Measurements from ENCODE around the gene DOK7.

The DOK7 gene

DNA sequence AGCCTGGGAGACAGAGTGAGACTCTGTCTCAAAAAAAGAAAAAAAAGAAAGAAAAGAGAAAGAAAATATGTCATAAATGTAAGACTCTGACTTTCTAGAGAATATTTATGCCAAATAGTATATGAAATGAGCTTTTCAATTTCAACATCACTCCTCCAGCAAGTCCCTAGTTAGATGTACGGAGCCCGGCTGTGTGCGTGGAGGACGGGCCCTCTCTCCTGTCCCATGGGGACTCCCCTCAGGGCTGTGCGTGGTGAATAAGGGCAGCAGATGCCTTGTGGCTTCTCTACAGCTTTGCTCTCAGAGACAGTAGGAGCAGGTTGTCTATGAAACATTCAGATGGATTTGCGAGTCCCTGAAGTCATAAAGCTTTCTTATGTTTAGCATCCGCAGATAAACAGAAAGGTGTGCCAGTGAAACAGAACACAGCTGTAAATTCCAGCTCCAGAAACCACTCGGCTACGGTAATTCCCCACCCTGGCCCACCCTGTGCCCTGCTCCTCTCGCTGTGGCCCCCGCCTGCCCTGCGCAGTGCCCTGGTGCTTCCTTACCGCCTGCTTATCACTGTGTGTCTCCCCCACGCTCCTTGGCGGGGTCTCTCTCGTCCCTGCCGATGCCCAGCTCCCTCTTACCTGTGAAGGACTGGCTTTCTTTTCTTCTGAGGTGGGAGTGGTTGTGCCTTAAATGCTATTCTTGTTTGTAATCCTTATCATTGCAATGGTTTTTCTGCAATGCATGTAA, 35.2 kb upstream of the DOK7 start:
- no peak for DNase-seq (ENCODE audit: low spot score)

GRCh38 chr4:3429651-3430050, 33.5 kb upstream of the DOK7 start:
- DNase-seq (ENCODE audit: low spot score), result no peak

GRCh38 chr4:3430524-3430923, 32.6 kb upstream of the DOK7 start:
- DNase-seq (ENCODE audit: low spot score), result no peak

DNA sequence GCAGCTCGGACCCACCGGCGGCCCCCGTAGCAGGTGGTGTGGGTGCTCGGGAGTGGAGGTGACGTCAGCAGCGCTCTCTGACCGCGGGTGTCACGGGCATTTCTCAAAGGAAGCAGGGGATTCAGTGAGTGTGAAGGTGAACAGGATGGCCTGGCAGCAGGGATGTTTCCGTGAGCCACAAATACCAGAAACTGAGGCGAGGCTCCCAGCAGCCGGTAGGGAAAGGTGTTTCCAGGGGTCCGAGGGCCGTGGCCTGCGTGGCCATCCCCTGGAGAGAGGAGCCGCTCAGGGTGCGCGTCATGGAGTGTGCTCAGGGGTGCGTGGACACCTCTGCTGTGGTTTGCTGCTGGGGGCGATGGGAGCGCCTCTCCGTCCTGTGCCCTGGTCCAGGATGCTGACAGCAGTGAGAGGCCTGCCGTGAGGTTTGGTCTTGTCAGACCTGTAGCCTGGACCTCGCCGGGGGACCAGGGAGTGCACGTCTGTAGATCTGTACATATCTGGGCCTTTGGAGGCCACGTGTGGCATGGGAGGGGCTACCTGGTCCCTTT, 31.6 kb upstream of the DOK7 start:
- DNase-seq (ENCODE audit: low spot score), result no peak

DNA sequence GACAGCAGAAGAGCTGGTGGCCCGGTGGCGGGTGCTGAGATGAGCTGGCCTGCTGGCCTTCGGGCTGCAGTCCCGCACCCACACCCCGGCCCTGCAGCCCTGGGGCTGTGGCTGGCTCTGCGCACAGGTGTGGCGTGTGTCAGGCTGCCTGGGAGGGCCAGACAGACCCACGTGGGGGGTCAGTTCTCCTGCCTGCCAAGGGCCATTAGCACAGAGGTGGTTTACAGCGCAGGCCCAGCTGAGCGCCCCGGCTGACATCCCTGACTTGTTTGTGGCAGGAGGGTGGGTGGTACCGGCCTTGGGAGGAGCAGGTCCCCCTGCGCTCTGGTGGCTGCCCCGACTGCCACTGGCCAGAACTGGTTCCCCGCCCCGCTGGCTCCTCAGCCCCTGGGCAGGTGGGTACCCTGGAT, 30.7 kb upstream of the DOK7 start:
- DNase-seq (ENCODE audit: low spot score), result no peak

GRCh38 chr4:3433138-3433869, 29.8 kb upstream of the DOK7 start:
- no peak for DNase-seq (ENCODE audit: low spot score)

DNA sequence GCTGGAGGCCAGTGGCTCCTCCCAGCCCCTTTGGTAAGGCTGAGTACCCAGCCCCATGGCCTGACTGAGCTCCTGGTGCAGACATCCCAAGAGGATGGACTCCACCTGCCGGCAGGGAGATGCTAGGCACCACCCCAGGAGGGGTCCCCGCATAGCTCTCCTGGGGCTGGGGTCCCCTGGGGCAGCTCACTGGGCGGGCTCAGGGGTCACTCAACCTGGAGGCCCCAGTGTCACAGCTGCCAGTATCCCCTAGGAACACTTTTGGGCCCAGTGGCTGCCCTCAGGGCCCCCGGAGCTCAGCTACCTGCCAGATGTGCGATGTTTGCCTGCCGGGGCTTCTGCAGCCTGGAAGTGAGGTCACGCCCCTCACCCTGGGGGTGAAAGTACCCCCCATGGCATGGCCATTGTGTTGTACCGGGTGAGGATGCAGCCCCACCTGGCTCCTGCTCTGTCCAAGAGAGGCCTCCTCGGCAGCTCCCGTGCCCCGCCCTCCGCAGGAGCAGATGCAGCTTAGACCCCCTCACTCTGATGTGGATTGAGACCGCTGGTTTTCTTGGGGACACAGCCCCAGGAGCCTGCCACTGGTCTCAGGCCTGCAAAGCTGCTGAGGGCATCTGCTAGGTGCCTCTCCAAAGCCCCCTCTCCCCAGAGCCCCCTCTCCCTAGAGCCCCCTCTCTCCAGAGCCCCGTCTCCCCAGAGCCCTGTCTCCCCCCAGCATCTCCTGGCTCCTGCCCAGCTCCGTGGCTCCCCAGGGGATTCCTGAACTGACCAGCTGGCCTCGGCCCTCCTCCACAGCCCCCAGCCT, 28.0 kb upstream of the DOK7 start:
- DNase-seq (ENCODE audit: low spot score), result no peak

- no peak for DNase-seq (ENCODE audit: low spot score)
Measured at GRCh38 chr4:3435686-3435956, 27.5 kb upstream of the DOK7 start.

DNA sequence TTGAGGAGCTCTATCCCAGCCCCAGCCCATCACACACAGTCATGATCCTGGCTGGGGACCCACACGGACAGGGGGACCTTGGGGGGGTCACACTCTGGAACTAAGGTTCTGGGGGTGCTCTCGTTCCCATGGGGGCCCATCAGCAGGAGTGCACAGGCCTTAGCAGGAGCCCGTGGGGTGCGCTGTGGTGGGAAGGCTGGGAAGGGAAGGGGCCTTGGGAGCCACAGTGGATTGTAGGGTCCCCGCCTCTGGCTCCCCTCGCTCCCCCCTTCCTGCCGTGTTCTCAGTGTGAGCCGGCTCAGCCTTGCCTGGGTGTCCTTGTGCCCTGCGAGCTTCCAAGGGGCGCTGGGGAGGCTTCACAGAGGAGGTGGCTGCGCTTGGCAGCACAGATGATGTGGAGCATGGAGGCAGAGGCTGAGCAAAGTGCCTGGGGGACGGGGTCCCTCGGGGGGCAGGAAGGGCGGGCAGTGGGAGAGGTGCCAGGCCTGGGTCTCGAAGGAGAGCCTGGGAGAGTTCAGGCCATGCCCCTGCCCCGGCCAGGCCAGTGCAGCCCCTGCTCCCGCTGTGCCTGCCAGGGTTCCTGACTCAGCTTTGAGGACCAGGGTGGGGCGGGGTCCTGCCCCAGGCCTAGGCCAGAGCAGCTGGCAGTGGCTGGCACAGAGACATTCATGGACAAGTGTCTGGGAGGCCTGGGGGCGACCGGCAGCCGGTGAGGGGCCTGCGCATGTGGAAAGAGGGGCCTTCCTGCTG, 26.9 kb upstream of the DOK7 start:
- DNase-seq (ENCODE audit: low spot score), result no peak

DNA sequence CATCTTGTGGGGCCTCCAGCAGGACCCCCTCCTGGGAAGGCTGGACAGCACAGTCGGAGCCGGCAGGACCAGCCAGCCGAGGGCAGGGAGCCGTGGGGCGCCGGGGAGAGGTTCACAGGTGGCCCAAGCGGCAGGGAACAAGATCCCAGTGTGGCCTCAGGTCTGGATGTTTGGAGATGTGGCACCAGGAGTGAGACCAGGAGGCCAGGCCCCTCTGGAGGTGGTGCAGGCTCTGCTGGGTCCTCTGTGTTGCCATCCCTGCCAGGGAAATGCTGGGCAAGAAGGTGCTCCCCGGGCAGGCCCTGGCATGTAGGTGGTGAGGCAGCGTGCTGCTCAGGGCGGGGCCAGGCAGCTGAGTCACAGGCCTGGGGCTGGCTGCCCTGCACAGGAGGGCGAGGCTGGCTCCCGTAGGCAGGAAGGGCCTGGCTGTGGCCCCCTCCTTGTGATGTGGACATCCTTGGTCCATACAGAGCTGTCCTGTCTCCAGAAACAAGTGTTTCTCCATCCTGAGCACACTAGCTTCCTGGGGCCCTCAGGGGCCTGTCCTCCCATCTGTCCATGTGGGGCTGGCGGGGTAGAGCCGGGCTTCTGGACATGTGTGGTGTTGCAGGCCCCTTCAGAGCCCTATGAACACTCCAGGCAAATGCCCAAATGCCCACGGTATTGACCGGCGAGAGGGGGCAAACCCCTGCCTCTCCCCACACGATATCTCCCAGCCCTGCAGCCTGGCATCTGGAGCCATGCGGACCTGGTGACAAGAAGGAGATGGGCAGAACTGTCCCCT, 26.1 kb upstream of the DOK7 start:
- DNase-seq (ENCODE audit: low spot score), result no peak

GRCh38 chr4:3437582-3437936, 25.5 kb upstream of the DOK7 start:
- no peak for DNase-seq (ENCODE audit: low spot score)

DNA sequence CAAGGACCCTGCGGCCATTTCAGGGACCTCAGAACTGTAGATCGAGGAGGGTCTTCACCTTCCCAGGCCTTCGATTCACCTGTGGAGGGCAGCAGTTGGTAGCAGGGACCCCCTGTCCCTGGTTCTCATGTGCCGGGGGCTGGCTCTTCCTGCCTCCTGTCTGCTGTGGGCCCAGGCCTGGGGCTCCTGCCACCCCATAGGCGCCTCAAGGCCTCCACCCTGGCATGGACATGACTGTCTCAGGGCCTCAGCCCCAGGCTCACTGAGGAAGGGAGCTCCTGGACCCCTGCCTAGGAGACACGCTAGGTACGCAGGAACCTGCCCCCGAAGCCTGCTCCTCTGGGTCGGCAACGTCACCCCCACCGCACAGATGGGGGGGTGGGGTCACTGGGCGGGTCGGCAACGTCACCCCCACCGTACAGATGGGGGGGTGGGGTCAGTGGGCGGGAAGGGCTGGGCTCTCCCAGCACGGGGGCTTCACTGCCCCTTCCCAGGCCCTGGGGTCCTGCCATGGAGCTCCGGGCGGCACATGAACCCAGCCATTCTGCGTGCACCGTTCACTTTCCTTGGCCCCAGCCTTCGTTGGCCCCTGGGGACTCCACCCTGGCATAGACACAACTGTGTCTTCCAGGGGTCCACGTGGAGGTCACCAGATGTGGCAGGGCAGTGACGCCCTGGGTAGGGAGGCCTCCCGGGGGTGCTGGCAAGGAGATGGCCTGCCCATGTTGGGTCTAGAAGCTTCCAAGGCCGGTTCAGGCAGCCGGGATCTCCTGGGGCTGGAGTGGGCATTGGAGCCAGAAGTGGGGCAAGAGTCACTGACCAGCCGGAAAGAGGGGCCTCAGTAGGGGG, 24.9 kb upstream of the DOK7 start:
- no peak for DNase-seq (ENCODE audit: low spot score)

DNA sequence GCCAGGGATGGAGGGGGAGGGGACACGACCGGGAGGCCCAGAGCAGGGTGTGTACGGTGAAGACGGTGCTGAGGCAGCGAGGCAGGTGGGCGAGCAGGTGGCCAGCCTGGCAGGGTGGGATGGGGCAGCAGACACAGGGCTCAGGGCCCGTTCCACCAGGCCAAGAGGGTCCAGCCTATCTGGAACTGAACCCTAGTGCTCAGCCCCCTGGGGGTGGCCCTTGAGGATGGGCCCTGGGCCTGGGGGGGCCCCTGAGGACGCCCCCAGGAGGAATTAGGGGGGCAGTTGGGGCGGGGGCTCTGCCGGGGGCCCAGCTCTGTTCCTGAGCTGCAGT, 24.3 kb upstream of the DOK7 start:
- no peak for DNase-seq (ENCODE audit: low spot score)

- no peak for DNase-seq (ENCODE audit: low spot score)
Measured at GRCh38 chr4:3439391-3439790, 23.7 kb upstream of the DOK7 start.

- DNase-seq (ENCODE audit: low spot score), result no peak
Measured at GRCh38 chr4:3440011-3440410, 23.1 kb upstream of the DOK7 start.

- no peak for DNase-seq (ENCODE audit: low spot score)
Measured at GRCh38 chr4:3440979-3441500, 22.1 kb upstream of the DOK7 start.

DNA sequence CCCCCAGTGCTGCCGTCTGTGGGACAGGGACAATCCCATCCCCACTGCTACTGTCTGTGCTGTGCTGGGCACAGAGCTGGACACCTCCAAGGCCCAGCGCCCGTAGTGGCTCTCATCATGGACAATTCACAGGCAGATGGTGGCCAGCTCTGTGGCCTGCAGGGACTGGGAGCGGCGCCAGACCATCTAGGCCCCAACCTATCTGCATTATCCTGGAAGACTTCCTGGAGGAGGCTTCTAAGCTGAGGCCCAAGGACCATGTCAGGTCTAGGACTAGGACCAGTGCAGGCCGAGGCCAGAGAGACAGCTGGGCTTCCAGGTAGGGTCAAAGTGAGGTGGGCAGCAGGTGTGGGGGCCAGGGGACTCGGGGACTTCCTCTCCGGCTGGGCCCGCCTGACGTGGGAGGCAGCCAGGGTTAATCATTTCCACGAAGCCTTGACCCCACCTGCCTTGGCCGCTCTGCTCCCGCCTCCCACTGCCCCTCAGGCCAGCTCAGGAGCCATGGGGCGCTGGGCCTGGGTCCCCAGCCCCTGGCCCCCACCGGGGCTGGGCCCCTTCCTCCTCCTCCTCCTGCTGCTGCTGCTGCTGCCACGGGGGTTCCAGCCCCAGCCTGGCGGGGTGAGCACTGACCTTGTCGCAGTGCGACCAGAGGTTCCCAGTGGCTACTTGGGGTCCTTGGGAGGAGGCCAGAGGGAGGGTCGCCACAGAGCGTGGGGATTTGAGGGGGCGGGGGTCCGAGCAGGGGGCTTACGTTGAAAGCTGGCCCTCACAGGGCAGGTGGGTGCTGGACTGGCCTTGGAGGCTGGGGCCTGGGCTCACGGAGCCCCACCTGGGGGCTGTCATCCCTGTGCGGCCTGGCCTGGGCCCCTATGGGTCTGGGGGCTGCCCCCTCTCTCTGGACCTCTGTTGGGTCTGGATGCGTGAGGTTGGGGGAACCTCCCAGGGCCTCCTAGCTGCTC, 21.3 kb upstream of the DOK7 start, which contains the start of gene HGFAC:
Gene HGFAC (plus strand): TSS at position 468 of the 959 bp plus-strand sequence. CDS start 34 bp downstream, at position 502.
- DNase-seq (ENCODE audit: low spot score), result no peak

DNA sequence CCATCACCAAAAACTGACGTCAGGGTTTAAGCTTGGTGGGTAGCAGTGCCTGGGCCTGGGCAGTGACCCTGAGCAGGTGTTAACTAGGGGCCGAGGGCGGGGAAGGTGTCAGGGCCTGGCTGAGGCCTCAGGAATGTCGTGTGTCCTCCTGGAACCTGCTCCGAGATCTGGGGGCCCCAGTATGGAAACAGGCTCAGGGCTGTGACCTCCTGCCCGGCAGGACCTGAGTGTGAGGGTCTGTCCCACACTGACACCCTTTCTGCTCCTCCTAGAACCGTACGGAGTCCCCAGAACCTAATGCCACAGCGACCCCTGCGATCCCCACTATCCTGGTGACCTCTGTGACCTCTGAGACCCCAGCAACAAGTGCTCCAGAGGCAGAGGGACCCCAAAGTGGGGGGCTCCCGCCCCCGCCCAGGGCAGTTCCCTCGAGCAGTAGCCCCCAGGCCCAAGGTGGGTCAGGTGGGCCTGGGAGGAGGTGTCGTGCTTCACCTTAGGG, 20.6 kb upstream of the DOK7 start:
- DNase-seq (ENCODE audit: low spot score), result no peak
